PC-9 (cell line): ENCODE measurements around the gene ARHGEF7.

Experiments
- EZH2 ChIP-seq: fragments of 200-600 bp; sonication (generic); IDR thresholded peaks from 2 replicates; pipeline ENCODE4 v1.8.0; 2017; ENCODE audit warnings: antibody characterized with exemption, low read depth
- TF ChIP-seq, protein P1 (sequence below): fragments of 200-600 bp; sonication (generic); conservative IDR thresholded peaks from 2 replicates; pipeline ENCODE4 v1.6.1; 2017; ENCODE audit warnings: mixed run types, antibody characterized with exemption, mild to moderate bottlenecking, moderate library complexity

DNA sequence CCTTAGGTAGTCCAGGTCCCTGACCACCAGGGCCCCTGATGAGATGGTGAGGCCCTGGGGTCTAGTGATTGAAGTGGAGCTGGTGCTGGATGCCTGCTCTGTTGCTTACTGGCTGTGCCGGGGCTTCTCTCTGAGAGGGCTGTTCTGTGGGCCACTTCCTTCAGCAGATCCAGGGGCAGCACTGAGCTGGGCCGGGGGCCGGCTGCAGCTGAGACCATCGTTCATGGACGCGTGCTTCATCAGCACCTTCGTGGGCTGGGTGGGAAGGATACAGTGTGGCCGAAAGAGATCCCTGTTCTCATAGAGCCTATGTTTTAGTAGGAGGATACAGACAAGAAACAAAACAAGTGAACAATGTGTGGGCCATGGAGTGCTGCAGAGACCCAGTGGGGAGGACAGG lies 172.1 kb downstream of the ARHGEF7 start:
- no peak for TF ChIP-seq EZH2
- TF ChIP-seq, protein P1, sequence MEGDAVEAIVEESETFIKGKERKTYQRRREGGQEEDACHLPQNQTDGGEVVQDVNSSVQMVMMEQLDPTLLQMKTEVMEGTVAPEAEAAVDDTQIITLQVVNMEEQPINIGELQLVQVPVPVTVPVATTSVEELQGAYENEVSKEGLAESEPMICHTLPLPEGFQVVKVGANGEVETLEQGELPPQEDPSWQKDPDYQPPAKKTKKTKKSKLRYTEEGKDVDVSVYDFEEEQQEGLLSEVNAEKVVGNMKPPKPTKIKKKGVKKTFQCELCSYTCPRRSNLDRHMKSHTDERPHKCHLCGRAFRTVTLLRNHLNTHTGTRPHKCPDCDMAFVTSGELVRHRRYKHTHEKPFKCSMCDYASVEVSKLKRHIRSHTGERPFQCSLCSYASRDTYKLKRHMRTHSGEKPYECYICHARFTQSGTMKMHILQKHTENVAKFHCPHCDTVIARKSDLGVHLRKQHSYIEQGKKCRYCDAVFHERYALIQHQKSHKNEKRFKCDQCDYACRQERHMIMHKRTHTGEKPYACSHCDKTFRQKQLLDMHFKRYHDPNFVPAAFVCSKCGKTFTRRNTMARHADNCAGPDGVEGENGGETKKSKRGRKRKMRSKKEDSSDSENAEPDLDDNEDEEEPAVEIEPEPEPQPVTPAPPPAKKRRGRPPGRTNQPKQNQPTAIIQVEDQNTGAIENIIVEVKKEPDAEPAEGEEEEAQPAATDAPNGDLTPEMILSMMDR = no peak
